RCC 7860 (cell line): ENCODE results near the gene ZFP92.
A peak's percentile ranks its signal among the peaks of the same experiment; 100 is the strongest.

ENCODE experiments used
- DNase-seq: peaks from one replicate; pipeline ENCODE4 v3.0.0-alpha.2; 2015; ENCODE audit warnings: low spot score
- FAIRE-seq: peaks from 2 replicates; lab custom pipeline; 2012; peaks lifted over from hg19 to GRCh38; lab: Jason Lieb, UNC

ZFP92 gene

DNA sequence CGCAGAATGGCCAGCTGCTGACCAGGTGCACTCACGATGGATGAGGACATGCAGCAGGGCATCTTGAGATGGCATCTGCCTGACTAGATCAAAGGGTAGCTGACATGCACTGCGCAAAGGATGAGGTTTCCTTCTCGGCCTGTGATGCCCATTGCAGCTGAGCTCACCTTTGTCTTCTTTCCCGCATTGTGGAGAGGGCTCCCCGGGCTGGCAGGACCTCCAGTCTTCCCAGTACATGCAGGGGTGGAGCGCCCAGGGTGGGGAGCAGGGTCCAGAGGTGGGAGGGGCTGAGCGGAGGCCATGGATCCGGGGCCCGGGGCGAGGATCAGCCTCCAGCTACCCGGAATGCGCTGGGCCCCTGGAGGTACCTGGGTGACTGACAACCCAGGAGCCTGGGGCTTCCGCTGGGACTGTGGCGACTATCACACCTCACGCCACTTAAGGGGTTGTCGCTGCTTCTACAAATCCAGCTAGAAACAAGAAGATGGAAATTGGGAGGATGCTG is 22.6 kb downstream of the ZFP92 start:
- FAIRE-seq (no peak), DNase-seq (no peak)

DNA sequence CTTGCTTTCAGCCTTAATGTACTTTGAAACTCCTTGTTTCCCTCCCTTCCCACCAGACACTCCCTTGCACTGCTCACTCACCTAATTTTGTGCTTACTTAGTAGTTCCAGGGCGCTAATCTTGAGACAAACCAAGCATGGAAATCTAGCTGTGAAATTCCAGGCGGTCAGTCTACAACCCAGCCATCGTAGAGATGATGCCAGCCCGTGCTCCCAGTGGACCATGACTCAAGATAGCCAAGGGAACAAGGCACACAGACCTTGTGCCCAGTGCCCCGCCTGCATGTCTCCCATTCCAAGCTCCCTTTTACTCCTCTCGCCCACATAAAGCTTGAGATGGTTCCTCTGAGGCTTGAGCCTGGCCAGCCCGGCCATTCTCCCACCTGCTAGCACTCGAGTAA is 23.5 kb downstream of the ZFP92 start:
- FAIRE-seq (no peak), DNase-seq (no peak)

GRCh38 chrX:153435845-153436244 is 24.6 kb downstream of the ZFP92 start:
- no peak for FAIRE-seq

DNA sequence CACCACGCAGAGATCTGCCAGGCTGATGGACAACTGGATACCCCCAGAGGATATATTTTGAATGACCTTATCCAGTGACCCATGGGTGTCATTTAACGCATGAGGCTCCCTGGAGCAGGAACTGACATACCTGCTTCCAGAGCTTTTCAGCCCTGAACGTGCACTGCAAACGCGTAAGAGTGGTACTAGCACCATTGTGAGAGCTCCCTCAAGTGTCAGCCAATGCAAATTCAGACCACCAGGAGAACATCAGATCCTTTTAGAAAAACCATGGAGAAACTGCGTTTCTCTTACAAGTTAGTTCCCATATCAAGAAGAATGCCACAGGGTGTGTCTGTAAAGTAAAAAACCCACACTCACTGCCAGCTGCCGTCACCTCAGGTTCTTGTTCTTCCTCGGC is 27.3 kb downstream of the ZFP92 start:
- DNase-seq (peak; percentile 4), FAIRE-seq (no peak)

More at GRCh38 chrX:153435845-153436244, 24.6 kb downstream of the ZFP92 start:
- no peak for DNase-seq

DNA sequence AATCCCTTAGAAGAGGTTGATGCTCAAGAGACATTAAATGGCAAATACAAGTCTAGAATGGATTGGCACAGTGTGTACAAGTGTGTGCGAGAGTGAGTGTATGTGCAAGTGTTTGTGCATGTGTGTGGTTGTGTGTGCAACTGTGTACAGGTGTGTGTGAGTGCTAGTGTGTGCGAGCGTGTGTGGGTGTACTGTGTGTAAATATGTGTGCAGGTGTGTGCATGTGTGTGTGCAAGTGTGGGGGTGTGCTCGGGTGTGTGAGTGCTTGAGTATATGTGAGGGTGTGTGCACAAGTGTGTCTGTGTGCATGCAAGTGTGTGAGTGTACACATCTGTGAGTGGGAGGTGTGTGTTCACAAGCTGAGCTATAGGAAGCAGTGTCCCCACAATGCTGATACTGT is 28.7 kb downstream of the ZFP92 start:
- no peak for DNase-seq
- FAIRE-seq: no peak

- DNase-seq (no peak), FAIRE-seq (no peak)
Observed at GRCh38 chrX:153440556-153441135, 29.4 kb downstream of the ZFP92 start.

DNA sequence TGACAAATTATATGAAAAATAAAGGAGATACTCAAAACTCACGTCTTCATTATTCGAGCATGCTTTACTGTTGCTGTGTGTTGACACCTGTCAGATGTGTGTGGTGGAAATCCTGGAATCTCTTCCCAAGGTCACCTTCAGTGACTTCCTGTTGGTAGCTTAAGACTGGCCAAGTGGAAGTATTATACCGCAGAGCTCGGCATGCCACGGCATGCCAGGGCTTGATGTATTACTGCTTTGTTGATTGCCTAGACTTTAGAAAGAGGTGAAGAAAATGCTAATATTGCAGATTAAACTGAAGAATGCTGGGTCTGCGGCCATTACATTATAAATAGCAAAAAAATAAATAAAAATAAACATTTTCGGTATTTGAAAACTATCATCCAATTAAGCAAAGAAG is 30.0 kb downstream of the ZFP92 start:
- FAIRE-seq (no peak), DNase-seq (no peak)

DNA sequence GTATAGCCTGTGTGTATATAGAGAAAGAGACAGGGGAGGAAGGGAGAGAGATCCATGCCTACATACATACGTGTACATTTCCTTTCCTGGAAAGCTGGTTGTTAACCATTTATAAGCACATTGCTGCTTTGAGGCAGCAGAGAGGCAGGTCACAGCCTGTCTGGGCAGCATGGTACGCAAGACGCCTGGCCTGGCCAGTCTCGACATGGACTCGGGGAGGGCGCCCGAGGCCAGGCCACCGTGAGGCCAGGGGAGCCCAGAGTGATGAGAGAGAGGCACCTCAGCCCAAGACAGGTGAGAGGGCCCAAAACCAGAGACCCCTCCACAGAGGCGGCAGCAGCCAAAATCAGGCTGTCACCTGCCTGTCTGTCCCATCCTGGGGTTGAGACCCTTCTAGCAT is 30.7 kb downstream of the ZFP92 start:
- DNase-seq: no peak
- FAIRE-seq: no peak

DNA sequence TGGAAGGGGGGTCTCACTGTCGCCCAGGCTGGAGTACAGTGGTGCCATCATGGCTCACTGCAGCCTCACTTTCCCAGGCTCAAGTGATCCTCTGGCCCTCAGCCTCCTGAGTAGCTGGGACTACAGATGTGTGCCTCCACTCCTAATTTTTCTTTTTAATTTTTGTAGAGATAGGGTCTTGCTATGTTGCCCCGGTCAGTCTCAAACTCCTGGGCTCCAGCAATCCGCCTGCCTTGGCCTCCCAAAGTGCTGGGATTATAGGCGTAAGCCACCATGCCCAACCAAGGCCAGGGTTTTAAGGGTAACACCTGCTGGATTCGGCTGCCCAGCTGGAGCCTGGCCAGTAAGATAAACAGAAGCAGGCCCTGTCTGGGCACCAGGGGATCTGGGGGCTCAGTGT is 31.2 kb downstream of the ZFP92 start:
- FAIRE-seq: no peak

GRCh38 chrX:153443476-153444332 is 32.4 kb downstream of the ZFP92 start:
- DNase-seq (no peak), FAIRE-seq (no peak)

More for the DNA sequence above, 31.2 kb downstream of the ZFP92 start:
- DNase-seq: no peak

DNA sequence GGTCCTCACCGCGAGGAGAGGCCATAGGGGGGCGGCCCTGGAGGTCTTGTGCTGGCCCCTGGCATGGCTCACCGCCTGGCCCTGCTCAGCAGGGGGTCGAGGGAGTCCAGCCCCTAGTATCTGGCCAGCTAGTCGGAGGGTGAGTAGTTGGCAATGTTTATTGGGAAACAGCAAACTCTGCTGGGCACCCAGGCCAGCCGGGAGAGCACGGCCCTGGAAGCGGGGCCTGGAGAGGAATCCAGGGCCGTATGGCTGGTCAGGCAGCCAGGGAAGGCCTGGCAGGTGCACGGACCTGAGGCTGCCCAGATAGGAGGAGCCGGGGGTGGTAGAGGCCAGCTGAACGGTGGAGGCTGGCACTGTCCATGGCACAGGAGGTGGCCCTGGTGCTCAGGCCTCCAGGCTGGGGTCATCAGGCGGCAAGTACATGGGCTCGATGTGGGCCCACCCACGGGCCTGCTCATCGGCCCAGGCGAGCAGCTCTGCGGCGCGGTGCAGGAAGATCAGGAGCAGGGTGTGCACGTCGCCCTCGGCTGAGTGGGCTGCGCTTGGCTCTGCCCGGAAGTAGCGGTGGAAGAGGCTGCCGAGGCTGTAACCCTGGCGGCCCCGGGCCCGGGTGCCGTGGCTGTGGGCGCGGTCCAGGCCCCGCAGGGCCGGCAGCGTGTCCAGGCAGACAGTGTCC is 33.2 kb downstream of the ZFP92 start:
- no peak for FAIRE-seq

DNA sequence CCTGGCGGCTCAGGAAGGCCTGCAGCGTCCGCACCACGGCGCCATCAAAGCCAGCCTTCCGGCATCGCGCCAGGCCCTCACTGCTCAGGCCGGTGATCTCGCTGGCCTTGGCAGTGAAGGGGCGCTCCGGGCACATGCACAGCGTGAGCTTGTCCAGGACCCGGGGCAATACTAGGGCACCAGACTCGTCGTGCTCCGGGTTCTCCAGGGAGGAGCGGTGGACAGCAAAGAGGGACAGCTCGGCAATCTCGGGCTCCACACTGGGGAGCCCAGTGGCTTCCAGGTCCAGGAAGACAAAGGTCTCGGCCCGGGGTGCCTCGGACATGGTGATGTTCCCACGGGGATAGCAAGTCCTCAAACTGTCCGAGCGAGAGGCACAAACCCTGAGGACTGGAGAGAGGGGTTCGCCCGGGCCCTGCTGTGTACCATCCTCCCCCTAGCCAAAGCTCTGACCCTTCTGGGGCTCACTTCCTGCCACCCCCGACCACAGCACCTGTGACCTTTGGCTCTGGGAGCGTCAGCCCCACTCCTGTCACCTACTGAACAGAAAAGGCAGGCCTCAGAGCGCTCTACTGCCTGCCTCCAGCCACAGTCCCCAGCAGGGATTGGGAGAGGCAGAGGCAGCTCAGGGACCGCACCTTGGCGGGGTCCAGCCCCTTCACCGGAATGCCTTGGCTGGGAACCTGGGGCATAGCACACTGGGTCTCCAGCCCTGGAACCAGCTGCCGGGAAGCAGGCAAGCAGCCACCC is 34.0 kb downstream of the ZFP92 start:
- FAIRE-seq: no peak
- no peak for DNase-seq

More for the DNA sequence above, 33.2 kb downstream of the ZFP92 start:
- DNase-seq: no peak

DNA sequence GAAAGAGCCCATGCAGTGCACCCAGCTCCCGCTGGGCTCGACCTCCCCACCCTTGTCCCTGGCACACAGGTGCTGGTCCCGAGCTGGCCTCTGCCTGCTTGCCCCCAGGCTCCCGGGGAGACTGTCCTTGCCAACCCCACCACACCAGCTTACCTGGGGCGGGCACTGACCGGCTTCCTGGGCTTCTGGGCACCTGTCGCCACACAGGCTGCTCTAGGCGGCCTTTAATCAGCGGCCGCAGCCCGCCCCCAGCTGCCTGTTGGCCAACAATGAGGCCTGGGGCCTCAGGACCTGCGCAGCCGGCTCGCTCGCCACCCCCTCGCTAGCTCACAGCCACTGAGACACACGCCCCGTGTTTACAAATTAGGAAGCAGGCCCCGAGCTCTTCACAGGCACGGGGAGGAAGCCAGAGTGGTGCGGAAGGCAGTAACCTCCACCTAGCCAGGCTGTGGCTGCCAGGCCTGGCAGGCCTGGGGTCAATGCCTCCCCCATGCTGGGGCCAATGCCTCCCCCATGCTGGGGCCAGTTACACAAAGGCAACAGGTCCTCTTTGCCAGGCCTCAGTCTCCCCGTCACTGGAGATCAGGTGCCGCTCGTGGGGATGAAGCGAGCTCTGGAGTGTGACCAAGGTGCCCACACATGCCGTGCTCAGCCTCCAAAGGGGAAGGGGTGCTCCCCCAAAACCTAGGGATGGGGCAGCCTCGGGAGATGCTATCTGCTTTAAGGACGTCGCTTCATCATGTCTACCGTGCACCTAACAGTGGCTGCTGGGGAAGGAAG is 34.8 kb downstream of the ZFP92 start, which contains the start of gene TREX2:
Gene TREX2, minus strand, starts transcription at position 201 of the 780 bp plus-strand sequence. CDS start 626 bp downstream, outside the sequence.
- DNase-seq (no peak), FAIRE-seq (no peak)

GRCh38 chrX:153446636-153446936 is 35.3 kb downstream of the ZFP92 start:
- DNase-seq (no peak), FAIRE-seq (no peak)

GRCh38 chrX:153446950-153447580 is 35.8 kb downstream of the ZFP92 start:
- DNase-seq (no peak), FAIRE-seq (no peak)

- FAIRE-seq: no peak
Observed at GRCh38 chrX:153447581-153447960, 36.3 kb downstream of the ZFP92 start.

DNA sequence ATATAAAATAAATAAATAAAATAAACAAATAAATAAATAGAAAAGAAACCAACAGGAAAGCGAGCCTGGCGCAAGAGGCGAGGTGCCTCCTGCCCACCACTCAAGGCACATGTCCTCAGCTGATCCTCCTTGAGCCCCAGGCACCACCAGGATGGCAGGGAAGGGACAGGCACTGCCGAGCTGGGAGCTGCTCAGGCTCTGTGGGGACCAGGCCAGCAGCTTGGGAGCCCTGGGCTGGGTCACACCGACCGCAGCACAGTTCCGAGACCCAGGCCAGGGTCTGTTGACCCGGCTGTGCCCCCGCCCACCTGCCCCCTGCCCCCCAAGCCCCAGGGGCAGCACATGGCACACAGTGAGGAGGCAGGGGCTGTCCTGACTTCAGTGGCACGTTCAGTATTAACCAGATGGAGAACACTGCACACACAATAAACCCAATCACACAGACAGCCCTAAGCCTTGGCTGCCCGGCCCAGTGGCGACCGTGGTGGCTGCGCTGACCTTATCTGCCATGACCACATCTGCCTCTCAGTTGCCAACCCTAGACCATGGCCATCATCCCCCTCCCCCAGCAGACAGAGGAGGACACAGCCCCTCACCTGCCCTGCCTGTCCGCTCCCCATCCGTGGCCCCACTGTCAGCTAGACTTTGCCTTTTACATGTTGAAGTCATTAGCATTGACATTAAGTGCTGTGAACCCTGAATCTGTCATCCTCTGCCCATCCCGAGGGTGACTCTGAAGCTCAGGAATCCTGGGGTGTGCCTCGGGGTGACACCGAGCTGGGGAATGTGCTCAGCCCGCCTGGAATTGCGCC is 37.5 kb downstream of the ZFP92 start:
- FAIRE-seq (no peak), DNase-seq (no peak)

More at GRCh38 chrX:153447581-153447960, 36.3 kb downstream of the ZFP92 start:
- DNase-seq: no peak

DNA sequence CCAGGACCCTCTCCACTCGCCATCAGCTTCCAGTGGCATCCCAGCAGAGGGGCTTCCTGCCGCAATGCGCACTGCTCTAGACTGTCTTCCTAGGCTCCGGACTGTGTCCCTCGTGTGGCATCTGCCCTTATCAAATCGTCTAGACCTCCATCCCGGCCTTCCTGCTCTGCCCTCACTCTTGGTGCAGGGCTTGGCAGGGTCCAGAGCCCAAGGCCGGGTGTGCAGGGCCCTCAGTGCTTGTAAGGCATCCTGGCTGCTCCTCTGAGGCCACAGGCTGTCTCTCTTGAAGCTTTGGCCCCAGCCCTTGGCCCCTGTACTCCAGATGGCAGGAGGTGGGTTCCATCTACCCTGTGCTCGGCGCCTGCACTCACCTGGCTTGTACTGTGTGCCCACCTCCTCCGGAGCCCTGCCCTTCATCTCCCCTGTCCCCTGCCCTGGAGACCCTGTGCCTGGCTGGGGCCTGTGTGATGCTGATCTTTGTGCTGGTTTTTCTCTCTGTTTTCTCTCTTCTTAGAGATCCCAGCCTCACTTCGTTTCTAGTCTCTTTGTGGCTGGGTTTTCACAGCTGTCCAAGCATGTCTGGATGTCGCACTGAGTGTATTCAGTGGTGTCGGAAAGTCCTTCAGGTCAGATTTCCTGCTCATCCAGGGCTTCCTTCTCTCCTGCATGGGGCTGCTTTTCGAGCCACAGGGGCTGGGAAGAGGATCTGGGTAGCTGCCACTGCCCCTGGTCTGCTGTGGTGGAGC is 38.3 kb downstream of the ZFP92 start:
- FAIRE-seq (no peak), DNase-seq (no peak)
